Duodenal mucosa (tissue), 2 donors: ENCODE results near the gene SRPK2.

Experiments used
- H3K27ac ChIP-seq: one replicate; pipeline ENCODE4 v1.7.0; 2013; ENCODE audit warnings: low read depth, low read length
- H3K27me3 ChIP-seq, 2 donors: one replicate each; pipeline ENCODE4 v1.7.0; 2013; ENCODE audit warnings: low read length in 2 of 2, control low read depth in 1 of 2; ENCODE audit not compliant: insufficient read depth in 2 of 2, control insufficient read depth in 1 of 2
- H3K36me3 ChIP-seq, 2 donors: one replicate each; pipeline ENCODE4 v1.7.0; 2013; ENCODE audit warnings: low read length in 2 of 2, control low read depth in 1 of 2; ENCODE audit not compliant: insufficient read depth in 2 of 2, control insufficient read depth in 1 of 2
- H3K4me1 ChIP-seq, 2 donors: one replicate each; pipeline ENCODE4 v1.7.0; 2013; ENCODE audit warnings: low read length in 2 of 2, control low read depth in 1 of 2; ENCODE audit not compliant: insufficient read depth in 2 of 2, control insufficient read depth in 1 of 2
- H3K4me3 ChIP-seq, 2 donors: one replicate each; pipeline ENCODE4 v1.7.0; 2013; ENCODE audit warnings: low read length in 2 of 2, low read depth in 1 of 2
- H3K9ac ChIP-seq, 2 donors: one replicate each; pipeline ENCODE4 v1.7.0; 2013; ENCODE audit warnings: low read length in 2 of 2, low read depth in 1 of 2
- H3K9me3 ChIP-seq, 2 donors: one replicate each; pipeline ENCODE4 v1.7.0; 2013; ENCODE audit warnings: low read length in 2 of 2, control low read depth in 1 of 2; ENCODE audit not compliant: control insufficient read depth in 1 of 2

The SRPK2 gene

DNA sequence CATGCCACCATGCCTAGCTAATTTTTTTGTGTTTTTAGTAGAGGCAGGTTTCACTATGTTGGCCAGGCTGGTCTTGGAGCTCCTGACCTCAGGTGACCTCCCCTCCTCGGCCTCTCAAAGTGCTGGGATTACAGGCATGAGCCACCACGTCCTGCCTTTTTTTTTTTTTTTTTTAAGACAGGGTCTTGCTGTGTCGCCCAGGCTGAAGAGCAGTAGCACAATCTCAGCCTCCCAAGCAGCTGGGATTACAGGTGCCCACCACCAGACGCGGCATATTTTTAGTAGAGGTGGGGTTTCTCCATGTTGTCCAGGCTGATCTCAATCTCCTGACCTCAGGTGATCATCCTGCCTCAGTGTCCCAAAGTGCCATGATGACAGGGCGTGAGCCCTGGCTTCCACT lies 14.4 kb upstream of the SRPK2 start:
- Histone ChIP-seq H3K9ac (no peak overlapping the region), H3K4me3 (no peak overlapping the region), H3K4me1 (no peaks in the 10 kb centered on the region)

DNA sequence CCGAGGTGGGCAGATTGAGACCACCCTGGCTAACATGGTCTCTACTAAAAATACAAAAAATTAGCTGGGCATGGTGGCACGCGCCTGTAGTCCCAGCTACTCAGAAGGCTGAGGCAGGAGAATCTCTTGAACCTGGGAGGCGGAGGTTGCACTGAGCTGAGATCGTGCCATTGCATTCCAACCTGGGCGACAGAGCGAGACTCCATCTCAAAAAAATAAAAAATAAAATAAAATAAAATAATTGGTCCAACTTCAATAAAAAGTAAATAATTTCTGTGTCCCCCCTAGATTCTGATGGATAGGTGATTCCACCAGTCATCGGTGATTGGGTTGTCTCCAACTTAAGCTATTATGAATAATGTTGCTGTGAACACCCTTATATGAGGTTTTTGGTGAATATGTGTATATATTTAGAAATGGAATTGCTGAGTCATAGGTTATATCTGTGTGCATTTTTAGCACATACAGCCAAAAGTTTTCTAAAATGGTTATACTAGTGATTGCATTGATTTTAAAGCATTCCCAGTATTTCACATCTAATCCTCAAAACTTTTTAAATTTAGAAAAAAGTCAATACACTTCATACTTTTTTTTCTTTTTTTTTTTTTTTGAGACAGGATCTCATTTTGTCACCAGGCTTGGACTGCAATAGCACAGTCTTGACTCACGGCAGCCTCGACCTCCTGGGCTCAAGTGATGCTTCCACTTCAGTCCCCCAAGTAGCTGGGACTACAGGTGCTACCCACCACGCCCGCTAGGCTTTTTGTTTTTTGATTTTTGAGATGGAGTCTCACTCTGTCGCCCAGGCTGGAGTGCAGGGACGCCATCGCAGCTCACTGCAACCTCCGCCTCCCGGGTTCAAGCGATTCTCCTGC lies 13.7 kb upstream of the SRPK2 start:
- no peak overlapping the region for H3K9ac ChIP-seq
- H3K4me1 ChIP-seq = no peaks in the 10 kb centered on the region
- no peak overlapping the region for H3K27ac ChIP-seq
- H3K36me3 ChIP-seq = no peaks in the 10 kb centered on the region
- no peaks in the 10 kb centered on the region for H3K9me3 ChIP-seq
- H3K4me3 ChIP-seq = no peak overlapping the region
- H3K27me3 ChIP-seq = no peaks in the 10 kb centered on the region

More for the DNA sequence above, 14.4 kb upstream of the SRPK2 start:
- no peak overlapping the region for H3K27ac ChIP-seq
- no peaks in the 10 kb centered on the region for H3K36me3 ChIP-seq
- H3K9me3 ChIP-seq = no peaks in the 10 kb centered on the region
- no peaks in the 10 kb centered on the region for H3K27me3 ChIP-seq

DNA sequence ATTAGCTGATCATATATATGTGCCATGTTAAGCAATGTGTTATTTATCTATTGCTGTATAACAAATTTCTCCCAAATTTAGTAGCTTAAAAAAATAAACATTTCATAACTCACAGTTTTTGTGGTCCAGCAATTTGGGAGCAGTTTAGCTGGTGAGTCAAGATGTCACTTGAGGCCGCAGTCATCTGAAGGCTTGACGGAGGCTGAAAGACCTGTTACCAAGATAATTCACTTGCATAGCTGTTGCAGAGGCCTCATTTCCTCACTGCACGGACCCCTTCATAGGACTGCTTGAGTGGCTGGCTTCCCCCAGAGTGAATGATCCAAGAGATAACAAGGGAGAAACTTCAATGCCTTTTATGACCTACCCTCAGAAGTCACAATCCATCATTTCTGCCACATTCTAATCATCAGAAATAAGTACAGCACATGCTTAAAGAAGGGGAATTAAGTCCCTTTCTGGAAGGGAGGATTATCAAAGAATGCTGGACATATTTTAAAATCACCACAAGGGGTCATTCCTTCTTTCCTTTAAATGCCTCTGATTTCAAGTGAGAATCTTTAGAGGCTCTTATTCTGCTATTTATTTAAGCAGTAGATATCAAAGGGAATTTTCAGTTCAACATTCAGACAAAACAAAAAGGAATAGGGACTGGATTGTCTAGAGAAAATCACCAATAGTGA lies 10.5 kb upstream of the SRPK2 start:
- Histone ChIP-seq H3K27ac (no peak overlapping the region), H3K4me1 (no peaks in the 10 kb centered on the region), H3K9ac (no peak overlapping the region), H3K9me3 (no peaks in the 10 kb centered on the region), H3K4me3 (no peak overlapping the region), H3K27me3 (no peaks in the 10 kb centered on the region), H3K36me3 (no peaks in the 10 kb centered on the region)

DNA sequence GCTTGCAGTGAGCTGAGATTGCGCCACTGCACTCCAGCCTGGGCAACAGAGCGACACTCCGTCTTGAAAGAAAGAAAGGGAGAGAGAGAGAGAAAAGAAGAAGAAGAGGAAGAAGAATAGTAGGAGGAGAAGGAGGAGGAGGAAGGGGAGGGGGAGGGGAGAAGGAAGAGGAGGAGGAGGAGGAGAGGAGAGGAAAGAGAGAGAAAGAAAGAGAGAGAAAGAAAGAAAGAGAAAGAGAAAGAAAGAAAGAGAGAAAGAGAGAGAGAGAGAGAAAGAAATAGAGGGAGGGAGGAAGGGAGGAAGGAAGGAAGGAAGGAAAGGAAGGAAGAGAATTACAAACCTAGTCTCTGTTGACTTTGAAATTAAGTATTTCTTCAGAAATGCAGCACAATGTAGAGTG lies 7.8 kb upstream of the SRPK2 start:
- Histone ChIP-seq H3K4me3 (peak overlapping the region in 1 of 2 donors; percentile 22), H3K27ac (no peak overlapping the region), H3K36me3 (no peaks in the 10 kb centered on the region)

DNA sequence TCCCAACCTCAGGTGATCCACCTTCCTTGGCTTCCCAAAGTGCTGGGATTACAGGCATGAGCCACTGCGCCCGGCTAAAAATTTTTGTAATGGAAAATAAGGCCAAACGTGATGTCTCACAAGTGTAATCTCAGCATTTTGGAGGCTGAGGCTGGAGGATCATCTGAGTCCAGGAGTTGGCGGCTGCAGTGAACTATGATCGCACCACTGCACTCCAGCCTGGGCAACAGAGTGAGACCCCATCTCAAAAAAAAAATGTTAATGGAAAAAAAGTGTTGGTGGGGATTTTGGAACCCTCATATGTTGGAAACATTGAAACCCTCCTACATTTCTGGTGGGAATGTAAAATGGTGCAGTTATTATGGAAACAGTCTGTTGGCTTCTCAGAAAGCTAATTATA lies 2.7 kb upstream of the SRPK2 start:
- H3K36me3 ChIP-seq = no peaks in the 10 kb centered on the region
- no peak overlapping the region for H3K27ac ChIP-seq
- H3K4me3 ChIP-seq = no peak overlapping the region
- H3K9ac ChIP-seq = no peak overlapping the region
- H3K27me3 ChIP-seq = no peaks in the 10 kb centered on the region
- no peaks in the 10 kb centered on the region for H3K9me3 ChIP-seq
- H3K4me1 ChIP-seq = peaks cover 0 to 5% of the 10 kb centered on the region in 2 donors

More for the DNA sequence above, 7.8 kb upstream of the SRPK2 start:
- Histone ChIP-seq H3K4me1 (no peaks in the 10 kb centered on the region), H3K9me3 (no peaks in the 10 kb centered on the region), H3K9ac (no peak overlapping the region), H3K27me3 (no peaks in the 10 kb centered on the region)

DNA sequence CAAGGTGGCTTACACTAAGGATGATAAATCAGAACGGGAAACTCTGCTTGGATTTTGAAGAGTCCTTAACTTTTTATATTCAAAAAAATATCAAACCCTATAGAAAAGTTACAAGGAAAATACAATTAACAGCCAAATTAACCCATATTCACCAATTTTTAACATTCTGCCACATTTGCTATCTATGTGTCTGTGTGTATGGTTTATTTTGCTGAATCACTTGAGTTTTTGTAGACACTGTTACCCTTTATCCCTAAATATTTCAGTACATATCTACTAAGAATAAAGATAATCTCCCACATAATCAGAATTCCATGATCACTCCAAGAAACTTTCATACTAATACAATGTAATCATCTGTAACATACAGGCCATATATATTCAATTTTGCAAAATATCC lies 1.2 kb upstream of the SRPK2 start:
- H3K27ac ChIP-seq = no peak overlapping the region
- H3K27me3 ChIP-seq = no peaks in the 10 kb centered on the region
- H3K36me3 ChIP-seq = no peaks in the 10 kb centered on the region
- no peak overlapping the region for H3K9ac ChIP-seq
- H3K4me3 ChIP-seq = no peak overlapping the region
- H3K4me1 ChIP-seq = peaks cover 0 to 5% of the 10 kb centered on the region in 2 donors
- no peaks in the 10 kb centered on the region for H3K9me3 ChIP-seq

DNA sequence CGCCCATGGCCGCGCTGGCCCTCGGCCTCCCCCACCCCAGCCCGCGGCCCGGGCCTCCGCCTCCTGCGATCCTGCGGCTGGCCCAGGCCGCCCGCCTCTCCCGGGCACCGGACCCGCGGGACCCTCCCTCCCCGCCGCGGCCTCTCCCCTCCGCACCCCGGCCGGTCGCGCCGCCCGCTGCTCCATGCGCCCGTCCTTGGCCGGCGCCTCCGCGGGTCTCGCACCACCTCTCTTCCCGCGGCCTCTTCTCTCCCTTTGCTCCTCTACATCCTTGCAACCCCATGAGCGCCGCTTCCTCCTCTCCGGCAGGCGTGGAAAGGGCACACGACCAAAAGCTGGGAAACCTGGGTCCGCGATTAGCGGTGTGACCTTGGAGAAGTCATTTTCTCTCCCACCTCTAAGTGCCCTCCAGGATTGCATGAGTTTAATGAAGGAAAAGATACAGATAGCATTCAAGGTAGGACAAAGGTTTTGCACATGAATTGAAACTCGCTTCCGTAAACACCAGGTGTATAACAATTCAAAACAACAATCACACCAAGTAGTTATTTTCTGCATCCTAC lies 448 bp upstream of the SRPK2 start:
- H3K9me3 ChIP-seq = no peaks in the 10 kb centered on the region
- peak overlapping the region in 1 of 2 donors; percentile 33 for H3K9ac ChIP-seq
- H3K27me3 ChIP-seq = no peaks in the 10 kb centered on the region
- H3K27ac ChIP-seq = no peak overlapping the region
- no peaks in the 10 kb centered on the region for H3K36me3 ChIP-seq
- peaks cover 0 to 5% of the 10 kb centered on the region in 2 donors for H3K4me1 ChIP-seq
- peak overlapping the region; percentile 63 to 71 for H3K4me3 ChIP-seq

DNA sequence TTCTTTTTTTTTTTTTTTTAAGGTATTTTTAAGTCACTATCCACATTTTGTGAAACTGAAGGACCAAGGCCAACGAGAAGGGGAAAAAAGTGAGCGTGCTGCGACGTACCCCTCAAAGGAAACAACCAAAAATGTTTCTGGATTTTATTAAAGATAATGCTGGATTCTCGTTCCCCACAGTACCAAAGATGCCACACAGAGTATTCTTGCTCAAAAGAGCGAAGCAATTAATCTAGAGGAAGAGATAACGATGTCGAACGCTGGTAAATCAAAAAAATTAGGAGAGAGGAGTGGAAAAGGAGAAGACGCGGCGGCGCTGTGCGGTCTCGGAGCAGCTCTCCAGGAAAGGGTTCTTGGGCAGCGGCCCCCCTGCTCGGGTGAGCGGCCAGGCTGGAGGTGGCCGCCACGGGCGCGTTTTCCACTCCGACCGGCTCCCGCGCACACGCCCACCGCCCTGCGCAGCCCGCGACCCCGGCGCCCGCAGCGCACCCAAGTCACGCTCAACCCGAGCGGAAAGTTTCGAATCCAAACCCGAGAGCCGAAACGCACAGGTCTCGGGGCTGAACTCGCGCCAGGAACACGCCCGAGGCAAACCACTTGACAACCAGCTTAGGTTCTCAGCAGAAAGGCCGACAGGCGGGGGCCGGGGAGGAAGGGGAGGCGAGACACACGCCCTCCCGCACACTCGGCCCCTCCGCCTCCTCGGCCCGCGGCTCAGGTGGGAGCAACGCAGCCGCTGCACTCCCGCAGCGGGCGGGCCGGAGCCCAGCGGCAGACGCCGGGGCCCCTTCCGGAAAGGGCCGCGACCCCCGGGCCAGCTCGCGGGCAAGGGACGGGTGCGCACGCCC lies 989 bp downstream of the SRPK2 start:
- peaks cover 0 to 5% of the 10 kb centered on the region in 2 donors for H3K4me1 ChIP-seq
- no peaks in the 10 kb centered on the region for H3K27me3 ChIP-seq
- H3K9me3 ChIP-seq = no peaks in the 10 kb centered on the region
- H3K9ac ChIP-seq = peak overlapping the region; percentile 63 to 66
- no peaks in the 10 kb centered on the region for H3K36me3 ChIP-seq
- H3K27ac ChIP-seq = no peak overlapping the region
- H3K4me3 ChIP-seq = peak overlapping the region; percentile 70 to 79

DNA sequence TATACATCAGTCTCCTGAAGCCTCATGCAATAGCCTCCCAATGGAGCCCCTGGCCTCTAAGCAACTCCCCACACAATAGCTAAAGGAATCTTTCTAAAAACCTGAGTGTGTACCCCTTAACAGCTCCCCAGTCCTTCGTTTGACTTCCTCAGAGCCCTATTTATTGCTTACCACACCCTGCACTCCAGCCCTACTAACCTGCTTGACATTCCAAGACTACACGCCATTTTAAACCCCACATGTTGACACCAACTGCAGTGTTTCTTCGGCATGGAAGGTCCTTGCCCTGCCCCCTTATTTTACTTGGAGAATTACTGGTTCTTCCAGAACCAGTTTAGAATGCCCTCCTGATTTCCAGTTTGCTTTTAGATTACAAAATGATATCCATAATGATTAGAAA lies 10.8 kb downstream of the SRPK2 start:
- Histone ChIP-seq H3K4me3 (no peak overlapping the region), H3K9ac (no peak overlapping the region), H3K36me3 (no peaks in the 10 kb centered on the region), H3K4me1 (no peaks in the 10 kb centered on the region), H3K27me3 (no peaks in the 10 kb centered on the region), H3K27ac (no peak overlapping the region), H3K9me3 (no peaks in the 10 kb centered on the region)
